ENCODE measurements around the gene CALD1. TPM values are rescaled to one million over a fixed set of nuclear protein-coding genes. Genes with fewer than 3 reads are reported as not detected.

Gene CALD1
- total RNA-seq, 2 experiments from 2014 or later: 0.33 TPM; not detected in 1

DNA sequence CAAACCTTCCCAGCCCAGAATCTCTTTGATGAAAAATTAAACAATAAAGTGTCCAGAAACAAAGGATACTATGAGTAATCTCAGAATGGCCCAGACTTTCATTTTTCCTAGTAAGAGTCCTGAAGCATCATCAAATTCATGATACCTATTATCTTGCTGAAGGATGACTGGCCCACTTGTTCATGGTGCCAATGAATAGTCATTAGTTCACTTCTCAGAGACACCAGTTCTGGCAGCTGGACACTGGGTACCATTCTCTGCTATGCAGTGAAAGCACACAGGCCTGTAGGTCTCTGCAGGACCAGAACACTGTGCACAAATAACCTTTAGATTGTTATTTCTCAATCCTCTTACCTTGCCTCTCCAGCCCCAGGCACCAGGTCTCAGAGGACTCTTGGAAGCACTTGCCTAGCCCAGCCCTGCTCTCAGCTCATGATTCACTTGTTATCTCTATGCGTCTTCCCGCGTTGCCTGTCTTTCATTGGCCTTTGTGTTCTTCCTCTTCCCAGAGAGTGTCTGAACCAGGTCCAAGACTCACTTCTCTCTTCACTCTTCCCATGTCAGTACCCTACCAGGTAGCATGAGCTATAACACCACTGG, 108.8 kb downstream of the CALD1 start:
- Mint-ChIP-seq H3K27me3 (peaks cover 21% of the 10 kb centered on the region), H3K4me3 (no peak overlapping the region), H3K27ac (no peak overlapping the region), H3K9me3 (no peaks in the 10 kb centered on the region), H3K4me1 (ENCODE audit: low read depth) (peaks cover 28% of the 10 kb centered on the region), H3K36me3 (ENCODE audit: low read depth) (no peaks in the 10 kb centered on the region)
- intact Hi-C loops (cut with DNase I, micrococcal nuclease): no loop called here
- Histone ChIP-seq H3K9me3 (ENCODE audit: control insufficient read depth in 1 of 2, insufficient read depth in 1 of 2, low read length in 2 of 2) (peaks cover 0 to 4% of the 10 kb centered on the region in 2 experiments), H3K36me3 (ENCODE audit: insufficient read depth, low read length) (no peaks in the 10 kb centered on the region), H3K27ac (ENCODE audit: low read depth in 1 of 2, low read length in 2 of 2) (no peak overlapping the region), H3K4me1 (ENCODE audit: insufficient read depth, low read length) (peaks cover 9% of the 10 kb centered on the region), H3K4me3 (ENCODE audit: low read length) (no peak overlapping the region), H3K27me3 (ENCODE audit: control insufficient read depth in 1 of 2, insufficient read depth in 2 of 2, low read length in 2 of 2) (peaks cover 0 to 7% of the 10 kb centered on the region in 2 experiments)
- no peak for ATAC-seq (ENCODE audit: poor library complexity)
- TF ChIP-seq, protein P1, sequence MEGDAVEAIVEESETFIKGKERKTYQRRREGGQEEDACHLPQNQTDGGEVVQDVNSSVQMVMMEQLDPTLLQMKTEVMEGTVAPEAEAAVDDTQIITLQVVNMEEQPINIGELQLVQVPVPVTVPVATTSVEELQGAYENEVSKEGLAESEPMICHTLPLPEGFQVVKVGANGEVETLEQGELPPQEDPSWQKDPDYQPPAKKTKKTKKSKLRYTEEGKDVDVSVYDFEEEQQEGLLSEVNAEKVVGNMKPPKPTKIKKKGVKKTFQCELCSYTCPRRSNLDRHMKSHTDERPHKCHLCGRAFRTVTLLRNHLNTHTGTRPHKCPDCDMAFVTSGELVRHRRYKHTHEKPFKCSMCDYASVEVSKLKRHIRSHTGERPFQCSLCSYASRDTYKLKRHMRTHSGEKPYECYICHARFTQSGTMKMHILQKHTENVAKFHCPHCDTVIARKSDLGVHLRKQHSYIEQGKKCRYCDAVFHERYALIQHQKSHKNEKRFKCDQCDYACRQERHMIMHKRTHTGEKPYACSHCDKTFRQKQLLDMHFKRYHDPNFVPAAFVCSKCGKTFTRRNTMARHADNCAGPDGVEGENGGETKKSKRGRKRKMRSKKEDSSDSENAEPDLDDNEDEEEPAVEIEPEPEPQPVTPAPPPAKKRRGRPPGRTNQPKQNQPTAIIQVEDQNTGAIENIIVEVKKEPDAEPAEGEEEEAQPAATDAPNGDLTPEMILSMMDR (IDR thresholded peaks at IDR 0.05): no peak
- ChIA-PET CTCF (interaction anchor here (0.5 kb wide), 1 partner anchor 216 kb away, joined by 3 read pairs; no protein-coding TSS in a partner anchor), POLR2A (no interaction called here)
- no peak for DNase-seq

- no peak for ATAC-seq (ENCODE audit: poor library complexity)
- Histone ChIP-seq H3K4me1 (ENCODE audit: insufficient read depth, low read length) (peaks cover 9% of the 10 kb centered on the region), H3K9me3 (ENCODE audit: control insufficient read depth in 1 of 2, insufficient read depth in 1 of 2, low read length in 2 of 2) (peaks cover 2 to 4% of the 10 kb centered on the region in 2 experiments), H3K36me3 (ENCODE audit: insufficient read depth, low read length) (no peaks in the 10 kb centered on the region), H3K4me3 (ENCODE audit: low read length) (no peak overlapping the region), H3K27me3 (ENCODE audit: control insufficient read depth in 1 of 2, insufficient read depth in 2 of 2, low read length in 2 of 2) (peaks cover 0 to 7% of the 10 kb centered on the region in 2 experiments), H3K27ac (ENCODE audit: low read depth in 1 of 2, low read length in 2 of 2) (no peak overlapping the region)
- H3K36me3 Mint-ChIP-seq (ENCODE audit: low read depth): peaks cover 5% of the 10 kb centered on the region
- TF ChIP-seq, protein P1 (IDR thresholded peaks at IDR 0.05): no peak
- peaks cover 28% of the 10 kb centered on the region for H3K4me1 Mint-ChIP-seq (ENCODE audit: low read depth)
- no peak overlapping the region for H3K27ac Mint-ChIP-seq
- intact Hi-C loops (cut with DNase I, micrococcal nuclease): no loop called here
- ChIA-PET POLR2A (no interaction called here), CTCF (no interaction called here)
- H3K27me3 Mint-ChIP-seq: peaks cover 26% of the 10 kb centered on the region
- H3K4me3 Mint-ChIP-seq: no peak overlapping the region
- H3K9me3 Mint-ChIP-seq: peaks cover 5% of the 10 kb centered on the region
- no peak for DNase-seq
These were observed 111.1 kb downstream of the CALD1 start for GRCh38 chr7:134890246-134891240.

DNA sequence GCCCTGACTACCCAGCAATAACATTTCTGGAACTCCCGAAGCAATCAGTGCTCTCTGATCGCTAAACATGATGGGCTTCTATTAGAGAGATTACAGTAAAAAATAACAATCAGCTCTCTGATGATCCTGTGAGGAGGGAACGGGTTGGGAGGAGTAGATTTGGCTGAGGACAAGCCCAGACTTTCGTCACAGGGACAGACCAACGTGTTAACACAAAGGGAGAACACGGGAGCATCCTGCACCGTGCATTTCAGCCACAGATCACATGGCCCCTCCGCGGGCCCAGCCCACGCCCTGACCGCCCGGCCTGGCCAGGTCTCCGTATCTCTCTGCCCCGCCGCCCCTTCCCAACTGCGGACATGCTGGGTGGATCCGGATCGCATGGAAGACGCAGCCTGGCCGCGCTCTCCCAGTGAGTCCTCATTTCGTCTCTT, 111.8 kb downstream of the CALD1 start:
- Histone ChIP-seq H3K9me3 (ENCODE audit: control insufficient read depth in 1 of 2, insufficient read depth in 1 of 2, low read length in 2 of 2) (peaks cover 7 to 9% of the 10 kb centered on the region in 2 experiments), H3K27me3 (ENCODE audit: control insufficient read depth in 1 of 2, insufficient read depth in 2 of 2, low read length in 2 of 2) (peaks cover 0 to 7% of the 10 kb centered on the region in 2 experiments), H3K27ac (ENCODE audit: low read depth in 1 of 2, low read length in 2 of 2) (no peak overlapping the region), H3K4me1 (ENCODE audit: insufficient read depth, low read length) (peaks cover 9% of the 10 kb centered on the region), H3K4me3 (ENCODE audit: low read length) (no peak overlapping the region), H3K36me3 (ENCODE audit: insufficient read depth, low read length) (no peaks in the 10 kb centered on the region)
- intact Hi-C loops (cut with DNase I, micrococcal nuclease): no loop called here
- ATAC-seq (ENCODE audit: poor library complexity) (no peak), DNase-seq (no peak)
- TF ChIP-seq, protein P1 (IDR thresholded peaks at IDR 0.05): no peak
- peaks cover 5% of the 10 kb centered on the region for H3K36me3 Mint-ChIP-seq (ENCODE audit: low read depth)
- peaks cover 21% of the 10 kb centered on the region for H3K4me1 Mint-ChIP-seq (ENCODE audit: low read depth)
- H3K27ac Mint-ChIP-seq: no peak overlapping the region
- peaks cover 12% of the 10 kb centered on the region for H3K9me3 Mint-ChIP-seq
- CTCF ChIA-PET: no interaction called here
- H3K27me3 Mint-ChIP-seq: peaks cover 26% of the 10 kb centered on the region
- H3K4me3 Mint-ChIP-seq: no peak overlapping the region
- POLR2A ChIA-PET: no interaction called here
